IPS DF 19.7 (cell line): ENCODE results near the gene AATF.

Experiments used
- DNase-seq: peaks from one replicate; pipeline ENCODE4 v3.0.0-alpha.2; 2013; ENCODE audit warnings: low read depth, low spot score

AATF gene

DNA sequence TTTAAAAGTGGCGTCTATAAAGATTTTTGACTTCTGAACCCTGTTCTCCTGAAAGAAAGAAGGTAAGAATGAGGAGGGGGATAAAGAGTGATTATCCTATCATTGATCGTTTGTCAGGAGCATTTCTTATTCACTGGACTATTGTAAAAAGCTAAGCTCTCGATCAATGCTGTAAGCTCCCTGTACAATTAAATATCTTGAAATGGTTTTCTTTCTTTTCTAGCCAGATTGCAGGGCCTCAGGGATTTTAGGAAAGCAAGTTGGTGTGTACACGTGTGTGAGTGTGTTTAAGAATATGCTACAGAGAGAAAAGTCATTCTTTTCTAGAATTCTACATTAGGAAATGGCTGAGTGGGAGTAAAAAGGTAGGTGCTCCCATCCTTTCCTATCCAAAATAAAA is 154.5 kb downstream of the AATF start:
- no peak for DNase-seq

DNA sequence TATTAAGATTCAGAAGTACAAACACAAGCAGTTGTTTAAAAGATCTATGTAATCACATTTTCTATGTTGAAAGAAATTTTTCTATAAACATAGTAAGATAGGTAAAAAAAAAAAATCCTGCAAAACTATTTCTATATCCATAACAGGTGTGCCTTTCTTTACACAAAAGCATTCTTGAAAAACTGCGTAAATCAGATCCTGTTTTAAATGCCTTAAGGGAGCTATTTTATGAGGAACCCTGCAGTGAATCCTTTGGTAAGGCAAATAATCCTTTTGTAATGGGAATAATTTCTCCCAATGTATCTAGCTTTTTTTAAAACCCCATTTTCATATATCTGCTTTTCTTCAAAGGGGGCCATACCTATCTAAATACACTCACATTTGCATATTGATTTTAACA is 157.3 kb downstream of the AATF start:
- no peak for DNase-seq
